SK-N-SH treated with all-trans-retinoic acid at 6 μM for 48 hours (cell line): Measurements from ENCODE around the gene ORC4.

ENCODE experiments used
- ARNTL ChIP-seq: fragments of 450-650 bp; formaldehyde crosslinking; IDR thresholded peaks from 2 replicates; pipeline ENCODE4 v1.5.0; 2020; ENCODE audit warnings: low read depth, mild to moderate bottlenecking, moderate library complexity, borderline replicate concordance
- ISL1 ChIP-seq: fragments of 250-450 bp; sonication (Bioruptor Pico); IDR thresholded peaks from 2 replicates; pipeline ENCODE4 v2.1.2; 2022; ENCODE audit warnings: mild to moderate bottlenecking, moderate library complexity
- OSR1 ChIP-seq: fragments of 250-450 bp; sonication (Bioruptor Pico); IDR thresholded peaks from 2 replicates; pipeline ENCODE4 v1.8.0; 2022; ENCODE audit warnings: moderate library complexity, mild to moderate bottlenecking, inconsistent platforms
- POU6F1 ChIP-seq: fragments of 250-450 bp; sonication (Bioruptor Pico); IDR thresholded peaks from 2 replicates; pipeline ENCODE4 v1.8.0; 2021; ENCODE audit warnings: low read depth, mild to moderate bottlenecking, moderate library complexity, borderline replicate concordance
- SNAI2 ChIP-seq: fragments of 250-450 bp; sonication (Bioruptor Pico); IDR thresholded peaks from 2 replicates; pipeline ENCODE4 v1.5.0; 2020; ENCODE audit warnings: mild to moderate bottlenecking, moderate library complexity
- ZFP30 ChIP-seq: fragments of 450-650 bp; formaldehyde crosslinking; IDR thresholded peaks from 2 replicates; pipeline ENCODE4 v1.5.0; 2022; ENCODE audit warnings: mild to moderate bottlenecking, moderate library complexity
- ZNF565 ChIP-seq: fragments of 450-650 bp; formaldehyde crosslinking; conservative IDR thresholded peaks from 2 replicates; pipeline ENCODE4 v1.5.0; 2020; ENCODE audit warnings: low read depth, mild to moderate bottlenecking, moderate library complexity
- TF ChIP-seq, protein P1 (sequence below): fragments of 250-450 bp; sonication (Bioruptor Pico); IDR thresholded peaks from 2 replicates; pipeline ENCODE4 v1.8.0; 2020; ENCODE audit warnings: mild to moderate bottlenecking, moderate library complexity, borderline replicate concordance

- TF ChIP-seq OSR1 (CRISPR knock-in tag) (no peak), ZNF565 (no peak), POU6F1 (CRISPR knock-in tag) (no peak), ISL1 (CRISPR knock-in tag) (no peak), SNAI2 (no peak), ARNTL (no peak), ZFP30 (no peak)
- TF ChIP-seq, protein P1, sequence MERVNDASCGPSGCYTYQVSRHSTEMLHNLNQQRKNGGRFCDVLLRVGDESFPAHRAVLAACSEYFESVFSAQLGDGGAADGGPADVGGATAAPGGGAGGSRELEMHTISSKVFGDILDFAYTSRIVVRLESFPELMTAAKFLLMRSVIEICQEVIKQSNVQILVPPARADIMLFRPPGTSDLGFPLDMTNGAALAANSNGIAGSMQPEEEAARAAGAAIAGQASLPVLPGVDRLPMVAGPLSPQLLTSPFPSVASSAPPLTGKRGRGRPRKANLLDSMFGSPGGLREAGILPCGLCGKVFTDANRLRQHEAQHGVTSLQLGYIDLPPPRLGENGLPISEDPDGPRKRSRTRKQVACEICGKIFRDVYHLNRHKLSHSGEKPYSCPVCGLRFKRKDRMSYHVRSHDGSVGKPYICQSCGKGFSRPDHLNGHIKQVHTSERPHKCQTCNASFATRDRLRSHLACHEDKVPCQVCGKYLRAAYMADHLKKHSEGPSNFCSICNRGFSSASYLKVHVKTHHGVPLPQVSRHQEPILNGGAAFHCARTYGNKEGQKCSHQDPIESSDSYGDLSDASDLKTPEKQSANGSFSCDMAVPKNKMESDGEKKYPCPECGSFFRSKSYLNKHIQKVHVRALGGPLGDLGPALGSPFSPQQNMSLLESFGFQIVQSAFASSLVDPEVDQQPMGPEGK = no peak
Observed at GRCh38 chr2:147934881-147935620, 85.5 kb downstream of the ORC4 start.
